HEK293 (cell line): ENCODE measurements around the gene TGIF1.

Source experiments
- BCL11A ChIP-seq: fragments of 450-650 bp; formaldehyde crosslinking; IDR thresholded peaks from 2 replicates; pipeline ENCODE4 v1.5.1; 2016; ENCODE audit warnings: low read depth, missing biosample characterization, missing genetic modification characterization
- BCL11B ChIP-seq: fragments of 450-650 bp; formaldehyde crosslinking; IDR thresholded peaks from 2 replicates; pipeline ENCODE4 v1.5.1; 2016; ENCODE audit warnings: low read depth, missing biosample characterization, missing genetic modification characterization
- PATZ1 ChIP-seq: fragments of 450-650 bp; formaldehyde crosslinking; IDR thresholded peaks from 2 replicates; pipeline ENCODE4 v1.5.1; 2016; ENCODE audit warnings: missing biosample characterization, missing genetic modification characterization
- PBX3 ChIP-seq: sonication (generic); formaldehyde crosslinking; IDR thresholded peaks from 2 replicates; pipeline ENCODE4 v1.8.1; 2022; ENCODE audit warnings: mild to moderate bottlenecking, moderate library complexity, missing genetic modification reagents
- TRIM28 ChIP-seq: IDR thresholded peaks from 2 replicates; pipeline ENCODE4 v1.6.1; 2011; ENCODE audit warnings: low read length, control low read depth, borderline replicate concordance
- ZBTB1 ChIP-seq: fragments of 450-650 bp; formaldehyde crosslinking; IDR thresholded peaks from 2 replicates; pipeline ENCODE4 v1.5.1; 2016; ENCODE audit warnings: missing biosample characterization, missing genetic modification characterization
- ZNF114 ChIP-seq: fragments of 450-650 bp; formaldehyde crosslinking; IDR thresholded peaks from 2 replicates; pipeline ENCODE4 v1.5.0; 2017; ENCODE audit warnings: missing biosample characterization, missing genetic modification characterization
- ZNF169 ChIP-seq: fragments of 450-650 bp; formaldehyde crosslinking; IDR thresholded peaks from 2 replicates; pipeline ENCODE4 v1.5.1; 2016; ENCODE audit warnings: missing biosample characterization, missing genetic modification characterization
- ZNF561 ChIP-seq: fragments of 450-650 bp; IDR thresholded peaks from 2 replicates; pipeline ENCODE4 v1.5.1; 2018; ENCODE audit warnings: missing biosample characterization, missing genetic modification characterization, borderline replicate concordance
- ZNF76 ChIP-seq: fragments of 450-650 bp; formaldehyde crosslinking; IDR thresholded peaks from 2 replicates; pipeline ENCODE4; 2016; ENCODE audit warnings: low read depth, missing biosample characterization, missing genetic modification characterization, borderline replicate concordance
- ZNF830 ChIP-seq: fragments of 450-650 bp; IDR thresholded peaks from 2 replicates; pipeline ENCODE4 v1.5.0; 2018; ENCODE audit warnings: missing biosample characterization, missing genetic modification characterization, low read depth, mild to moderate bottlenecking, moderate library complexity
- TF ChIP-seq, protein P1 (sequence below): fragments of 450-650 bp; formaldehyde crosslinking; IDR thresholded peaks from 2 replicates; pipeline ENCODE4 v1.5.1; 2016; ENCODE audit warnings: missing biosample characterization, missing genetic modification characterization
- TF ChIP-seq, protein P2 (sequence below): fragments of 450-650 bp; formaldehyde crosslinking; IDR thresholded peaks from 2 replicates; pipeline ENCODE4 v1.5.1; 2016; ENCODE audit warnings: missing biosample characterization, missing genetic modification characterization

- TF ChIP-seq, protein P1, sequence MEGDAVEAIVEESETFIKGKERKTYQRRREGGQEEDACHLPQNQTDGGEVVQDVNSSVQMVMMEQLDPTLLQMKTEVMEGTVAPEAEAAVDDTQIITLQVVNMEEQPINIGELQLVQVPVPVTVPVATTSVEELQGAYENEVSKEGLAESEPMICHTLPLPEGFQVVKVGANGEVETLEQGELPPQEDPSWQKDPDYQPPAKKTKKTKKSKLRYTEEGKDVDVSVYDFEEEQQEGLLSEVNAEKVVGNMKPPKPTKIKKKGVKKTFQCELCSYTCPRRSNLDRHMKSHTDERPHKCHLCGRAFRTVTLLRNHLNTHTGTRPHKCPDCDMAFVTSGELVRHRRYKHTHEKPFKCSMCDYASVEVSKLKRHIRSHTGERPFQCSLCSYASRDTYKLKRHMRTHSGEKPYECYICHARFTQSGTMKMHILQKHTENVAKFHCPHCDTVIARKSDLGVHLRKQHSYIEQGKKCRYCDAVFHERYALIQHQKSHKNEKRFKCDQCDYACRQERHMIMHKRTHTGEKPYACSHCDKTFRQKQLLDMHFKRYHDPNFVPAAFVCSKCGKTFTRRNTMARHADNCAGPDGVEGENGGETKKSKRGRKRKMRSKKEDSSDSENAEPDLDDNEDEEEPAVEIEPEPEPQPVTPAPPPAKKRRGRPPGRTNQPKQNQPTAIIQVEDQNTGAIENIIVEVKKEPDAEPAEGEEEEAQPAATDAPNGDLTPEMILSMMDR, result no peak
- no peak for TF ChIP-seq ZNF114
- no peak for TF ChIP-seq ZNF169 (tag by site-specific recombination)
- TF ChIP-seq BCL11B (tag by site-specific recombination), result no peak
- no peak for TF ChIP-seq TRIM28
- TF ChIP-seq, protein P2, sequence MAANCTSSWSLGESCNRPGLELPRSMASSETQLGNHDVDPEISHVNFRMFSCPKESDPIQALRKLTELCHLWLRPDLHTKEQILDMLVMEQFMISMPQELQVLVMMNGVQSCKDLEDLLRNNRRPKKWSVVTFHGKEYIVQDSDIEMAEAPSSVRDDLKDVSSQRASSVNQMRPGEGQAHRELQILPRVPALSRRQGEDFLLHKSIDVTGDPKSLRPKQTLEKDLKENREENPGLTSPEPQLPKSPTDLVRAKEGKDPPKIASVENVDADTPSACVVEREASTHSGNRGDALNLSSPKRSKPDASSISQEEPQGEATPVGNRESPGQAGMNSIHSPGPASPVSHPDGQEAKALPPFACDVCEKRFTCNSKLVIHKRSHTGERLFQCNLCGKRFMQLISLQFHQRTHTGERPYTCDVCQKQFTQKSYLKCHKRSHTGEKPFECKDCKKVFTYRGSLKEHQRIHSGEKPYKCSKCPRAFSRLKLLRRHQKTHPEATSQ (tag by site-specific recombination), result no peak
- no peak for TF ChIP-seq PATZ1 (tag by site-specific recombination)
- TF ChIP-seq PBX3 (CRISPR knock-in tag), result no peak
- TF ChIP-seq BCL11A (tag by site-specific recombination), result no peak
- no peak for TF ChIP-seq ZBTB1 (tag by site-specific recombination)
- no peak for TF ChIP-seq ZNF561 (tag by site-specific recombination)
- TF ChIP-seq ZNF76, result no peak
- TF ChIP-seq ZNF830 (tag by site-specific recombination), result no peak
Measured at GRCh38 chr18:3482258-3482657, 32.3 kb downstream of the TGIF1 start.
